Stomach smooth muscle (tissue), 2 donors: ENCODE measurements around the gene TMEM51.

Experiments
- H3K27ac ChIP-seq: one replicate; pipeline ENCODE4 v1.7.0; 2013; ENCODE audit warnings: mild to moderate bottlenecking, low read length, inconsistent platforms
- H3K27me3 ChIP-seq, 2 donors: one replicate each; pipeline ENCODE4 v1.7.0; 2013; ENCODE audit warnings: low read length in 2 of 2; ENCODE audit not compliant: insufficient read depth in 2 of 2, control insufficient read depth in 1 of 2
- H3K36me3 ChIP-seq, 2 donors: one replicate each; pipeline ENCODE4 v1.7.0; 2013; ENCODE audit warnings: low read length in 2 of 2; ENCODE audit not compliant: control insufficient read depth in 2 of 2, insufficient read depth in 2 of 2
- H3K4me1 ChIP-seq: one replicate; pipeline ENCODE4 v1.7.0; 2013; ENCODE audit warnings: low read length; ENCODE audit not compliant: control insufficient read depth, insufficient read depth
- H3K4me3 ChIP-seq, 2 donors: one replicate each; pipeline ENCODE4 v1.7.0; 2013; ENCODE audit warnings: low read length in 2 of 2
- H3K9ac ChIP-seq, 2 donors: one replicate each; pipeline ENCODE4 v1.7.0; 2013; ENCODE audit warnings: low read length in 2 of 2, mild to moderate bottlenecking in 1 of 2
- H3K9me3 ChIP-seq, 2 donors: one replicate each; pipeline ENCODE4 v1.7.0; 2013; ENCODE audit warnings: low read length in 2 of 2; ENCODE audit not compliant: control insufficient read depth in 2 of 2
- donor health status: healthy.
- donor health status: Pancreatic carcinoma.

The TMEM51 gene

DNA sequence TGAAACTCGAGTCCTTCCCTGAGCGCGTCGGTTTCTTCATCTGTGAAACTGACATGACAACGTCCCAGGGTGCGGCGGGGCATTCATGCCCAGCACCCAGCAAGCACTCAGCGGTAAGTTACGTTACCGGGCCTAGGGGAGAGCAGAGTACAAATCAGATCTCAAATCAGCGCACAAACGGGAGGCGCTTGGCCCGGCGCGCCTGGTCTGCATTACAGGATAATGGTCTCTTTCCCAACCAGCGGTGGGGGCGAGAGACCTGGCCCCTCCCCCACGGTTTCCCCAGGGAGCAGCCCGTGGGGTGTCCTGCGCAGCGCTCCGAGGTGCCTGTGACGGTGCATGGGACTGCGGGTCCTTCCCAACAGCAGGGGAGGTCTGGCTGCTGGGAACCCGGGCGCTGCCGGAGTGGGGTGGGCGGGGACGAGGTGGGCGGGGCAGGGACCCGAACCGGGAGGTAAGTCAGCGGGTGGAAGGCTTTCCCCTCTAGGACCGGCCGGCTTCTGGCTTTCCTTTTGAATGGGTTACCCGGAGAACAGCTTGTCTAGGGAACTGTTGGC, 1.0 kb downstream of the TMEM51 start:
- no peaks in the 10 kb centered on the region for H3K9me3 ChIP-seq
- no peaks in the 10 kb centered on the region for H3K27me3 ChIP-seq
- peaks cover 69% of the 10 kb centered on the region for H3K4me1 ChIP-seq
- H3K27ac ChIP-seq = peak overlapping the region; percentile 97
- H3K4me3 ChIP-seq = peak overlapping the region; percentile 83 to 94
- H3K36me3 ChIP-seq = no peaks in the 10 kb centered on the region
- H3K9ac ChIP-seq = peak overlapping the region; percentile 84 to 97

DNA sequence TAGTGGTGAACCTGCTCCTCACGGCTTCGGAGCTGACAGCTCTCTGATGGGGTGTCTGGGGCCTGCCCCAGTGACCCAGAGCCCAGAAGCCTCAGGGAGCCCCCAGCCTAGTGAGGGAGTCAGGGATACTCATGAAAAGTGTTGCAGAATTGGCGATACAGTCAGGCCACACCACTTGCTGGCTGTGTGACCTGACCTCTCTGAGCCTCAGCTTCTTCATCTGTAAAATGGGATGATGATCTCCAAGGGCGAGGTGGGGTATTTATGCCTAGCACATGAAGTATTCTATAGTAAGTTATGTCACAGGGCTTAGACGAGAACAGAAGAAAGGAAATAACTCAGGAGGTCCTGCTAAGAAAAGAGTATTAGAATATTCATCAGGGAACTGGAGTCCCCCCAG, 1.6 kb downstream of the TMEM51 start:
- H3K9ac ChIP-seq = peak overlapping the region; percentile 42 to 97
- H3K4me3 ChIP-seq = peak overlapping the region; percentile 83 to 94
- H3K36me3 ChIP-seq = no peaks in the 10 kb centered on the region

DNA sequence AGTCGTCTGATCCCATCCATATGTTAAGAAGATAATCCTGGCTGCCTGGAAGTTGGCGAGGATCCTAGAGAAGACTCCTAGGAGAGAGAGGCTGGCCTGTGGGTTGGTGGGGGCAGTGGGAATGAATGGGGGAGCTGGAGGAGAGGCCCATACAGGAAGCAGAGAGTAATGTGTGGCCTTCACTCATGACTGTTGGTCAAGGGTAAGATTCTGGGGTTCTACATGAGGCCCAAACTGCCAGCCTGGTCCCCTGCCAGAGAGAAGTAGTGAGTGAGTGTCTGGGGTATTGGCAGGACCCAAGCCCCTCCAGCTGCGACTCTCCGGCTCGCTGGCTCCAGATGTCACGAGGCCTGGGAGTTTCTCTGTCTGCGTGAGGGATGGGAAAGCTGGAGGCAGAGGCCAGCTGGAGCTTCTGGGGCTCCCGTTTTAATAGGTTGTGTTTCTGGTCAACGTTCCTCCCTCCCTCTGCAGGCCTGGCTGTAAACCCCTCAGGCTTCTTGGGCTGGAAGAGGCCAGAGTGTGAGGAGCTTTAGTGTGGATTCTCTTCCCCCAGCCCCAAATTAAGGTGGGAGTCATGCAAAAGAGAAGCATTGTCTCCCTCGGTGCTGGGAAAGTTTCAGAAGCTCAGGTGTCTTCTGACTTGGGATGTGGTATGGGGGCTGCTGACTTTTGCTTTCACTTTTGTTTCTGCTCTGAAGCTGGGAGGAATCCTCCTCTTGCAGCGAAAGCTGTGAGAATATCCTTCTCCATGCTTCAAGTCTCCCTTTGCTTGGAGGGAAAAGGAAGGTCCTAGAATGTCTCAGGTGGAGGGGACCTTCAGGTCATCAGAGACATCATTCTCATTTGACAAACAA, 2.6 kb downstream of the TMEM51 start:
- Histone ChIP-seq H3K36me3 (no peaks in the 10 kb centered on the region), H3K9me3 (no peaks in the 10 kb centered on the region), H3K27ac (peak overlapping the region; percentile 97), H3K4me1 (peaks cover 82% of the 10 kb centered on the region), H3K27me3 (no peaks in the 10 kb centered on the region), H3K9ac (peak overlapping the region; percentile 37 to 47), H3K4me3 (peak overlapping the region; percentile 21 to 83)

More for the DNA sequence above, 1.6 kb downstream of the TMEM51 start:
- H3K27ac ChIP-seq = peak overlapping the region; percentile 97
- peaks cover 74% of the 10 kb centered on the region for H3K4me1 ChIP-seq
- H3K9me3 ChIP-seq = no peaks in the 10 kb centered on the region
- no peaks in the 10 kb centered on the region for H3K27me3 ChIP-seq

- peaks cover 76% of the 10 kb centered on the region for H3K4me1 ChIP-seq
- no peaks in the 10 kb centered on the region for H3K9me3 ChIP-seq
- no peaks in the 10 kb centered on the region for H3K27me3 ChIP-seq
- H3K36me3 ChIP-seq = no peaks in the 10 kb centered on the region
- peak overlapping the region in 1 of 2 donors; percentile 35 for H3K9ac ChIP-seq
- peak overlapping the region; percentile 97 for H3K27ac ChIP-seq
- peak overlapping the region; percentile 21 to 29 for H3K4me3 ChIP-seq
Observed at GRCh38 chr1:15156807-15157380, 3.3 kb downstream of the TMEM51 start.

- H3K27ac ChIP-seq = peak overlapping the region; percentile 97
- H3K9me3 ChIP-seq = no peaks in the 10 kb centered on the region
- peaks cover 67% of the 10 kb centered on the region for H3K4me1 ChIP-seq
- no peaks in the 10 kb centered on the region for H3K36me3 ChIP-seq
- no peaks in the 10 kb centered on the region for H3K27me3 ChIP-seq
- peak overlapping the region in 1 of 2 donors; percentile 29 for H3K4me3 ChIP-seq
- no peak overlapping the region for H3K9ac ChIP-seq
Observed at GRCh38 chr1:15157524-15158399, 4.2 kb downstream of the TMEM51 start.

GRCh38 chr1:15158506-15159165, 5.1 kb downstream of the TMEM51 start:
- H3K27me3 ChIP-seq = no peaks in the 10 kb centered on the region
- H3K27ac ChIP-seq = peak overlapping the region; percentile 97
- H3K4me1 ChIP-seq = peaks cover 65% of the 10 kb centered on the region
- peak overlapping the region; percentile 33 to 58 for H3K4me3 ChIP-seq
- no peaks in the 10 kb centered on the region for H3K36me3 ChIP-seq
- H3K9me3 ChIP-seq = no peaks in the 10 kb centered on the region
- peak overlapping the region in 1 of 2 donors; percentile 42 for H3K9ac ChIP-seq

DNA sequence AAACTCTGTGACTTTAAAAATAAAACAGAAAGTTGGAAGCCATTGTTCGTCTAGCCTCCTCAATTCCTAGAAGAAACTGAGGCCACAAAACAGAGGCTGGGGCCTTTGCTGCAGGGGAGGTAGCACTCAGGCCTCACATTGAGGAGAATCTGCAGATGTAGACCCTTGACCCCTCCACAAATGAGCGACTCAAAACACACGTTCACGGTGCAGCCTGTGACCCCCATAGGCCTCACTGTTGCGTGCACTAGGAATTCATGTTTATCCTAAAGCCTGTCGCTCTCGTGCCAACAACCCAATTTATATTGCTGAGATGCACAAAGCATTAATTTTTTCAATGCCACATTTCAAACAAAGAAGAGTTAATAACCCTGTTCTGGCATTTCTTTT, 5.6 kb downstream of the TMEM51 start:
- Histone ChIP-seq H3K27ac (peak overlapping the region; percentile 97), H3K4me1 (peaks cover 65% of the 10 kb centered on the region)

DNA sequence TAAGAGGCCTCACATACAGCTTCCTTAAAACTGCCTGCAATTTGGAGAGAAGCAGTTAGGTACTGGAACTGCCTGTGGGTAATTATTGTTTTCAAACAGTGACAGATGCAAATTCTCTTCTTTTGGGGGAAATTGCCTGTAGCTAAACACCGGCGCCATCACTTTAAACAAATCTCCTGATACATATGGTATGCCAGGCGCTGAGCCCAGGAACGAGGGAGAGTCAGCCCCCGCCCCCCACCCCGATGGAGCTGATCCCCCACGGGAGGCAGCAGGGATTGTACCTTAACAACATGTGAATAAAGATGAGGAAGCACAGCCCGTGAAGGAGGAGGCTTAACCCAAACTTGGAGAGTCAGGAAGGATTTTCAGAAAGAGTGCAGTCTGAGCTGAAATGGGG, 7.1 kb downstream of the TMEM51 start:
- H3K27me3 ChIP-seq = no peaks in the 10 kb centered on the region
- no peaks in the 10 kb centered on the region for H3K9me3 ChIP-seq
- H3K27ac ChIP-seq = peak overlapping the region; percentile 37

More for the DNA sequence above, 5.6 kb downstream of the TMEM51 start:
- no peaks in the 10 kb centered on the region for H3K36me3 ChIP-seq
- no peaks in the 10 kb centered on the region for H3K27me3 ChIP-seq
- H3K4me3 ChIP-seq = peak overlapping the region; percentile 33 to 58
- peak overlapping the region in 1 of 2 donors; percentile 42 for H3K9ac ChIP-seq
- H3K9me3 ChIP-seq = no peaks in the 10 kb centered on the region

GRCh38 chr1:15167386-15167785, 13.8 kb downstream of the TMEM51 start:
- Histone ChIP-seq H3K9me3 (no peaks in the 10 kb centered on the region), H3K4me1 (peaks cover 18% of the 10 kb centered on the region), H3K27ac (no peak overlapping the region), H3K9ac (no peak overlapping the region), H3K36me3 (no peaks in the 10 kb centered on the region), H3K4me3 (peak overlapping the region in 1 of 2 donors; percentile 3), H3K27me3 (no peaks in the 10 kb centered on the region)

More for the DNA sequence above, 7.1 kb downstream of the TMEM51 start:
- H3K4me1 ChIP-seq = peaks cover 50% of the 10 kb centered on the region
- H3K36me3 ChIP-seq = no peaks in the 10 kb centered on the region
- H3K4me3 ChIP-seq = peak overlapping the region in 1 of 2 donors; percentile 8
- H3K9ac ChIP-seq = no peak overlapping the region

GRCh38 chr1:15168479-15168878, 14.9 kb downstream of the TMEM51 start:
- Histone ChIP-seq H3K36me3 (no peaks in the 10 kb centered on the region), H3K27ac (peak overlapping the region; percentile 31), H3K9ac (no peak overlapping the region), H3K27me3 (no peaks in the 10 kb centered on the region), H3K4me1 (peaks cover 23% of the 10 kb centered on the region), H3K4me3 (no peak overlapping the region), H3K9me3 (no peaks in the 10 kb centered on the region)
